ENCODE results near the gene KMO.

KMO gene

GRCh38 chr1:241593186-241593585 is 61.0 kb downstream of the KMO start:
- Histone ChIP-seq H3K36me3 (ENCODE audit: insufficient read depth, low read length) (no peaks in the 10 kb centered on the region), H3K4me1 (ENCODE audit: insufficient read depth, low read length) (no peaks in the 10 kb centered on the region), H3K27ac (ENCODE audit: low read length) (no peak overlapping the region), H2AFZ (ENCODE audit: low read depth, low read length) (no peak overlapping the region), H3K9me3 (ENCODE audit: insufficient read depth, low read length, severe bottlenecking) (no peaks in the 10 kb centered on the region), H3K27me3 (ENCODE audit: insufficient read depth, low read length, poor library complexity) (no peaks in the 10 kb centered on the region), H3K9ac (ENCODE audit: low read depth, low read length) (no peak overlapping the region), H3K4me2 (ENCODE audit: insufficient read depth, low read length) (no peak overlapping the region), H3K79me2 (ENCODE audit: insufficient read depth, low read length) (no peaks in the 10 kb centered on the region), H3K4me3 (ENCODE audit: low read depth in 1 of 2, low read length in 2 of 2) (no peak overlapping the region), H4K20me1 (ENCODE audit: insufficient read depth, low read length) (no peaks in the 10 kb centered on the region)
- no peak for ATAC-seq (ENCODE audit: insufficient read depth, low read depth)
- TF ChIP-seq CTCF (IDR thresholded peaks at IDR 0.05; ENCODE audit: borderline replicate concordance, extremely low read depth, low read length, poor library complexity, severe bottlenecking) = no peak
- no peak for TF ChIP-seq EZH2 (IDR thresholded peaks at IDR 0.05; ENCODE audit: borderline replicate concordance, low read depth, low read length, severe bottlenecking)
- no peak for DNase-seq

GRCh38 chr1:241596633-241597032 is 64.5 kb downstream of the KMO start:
- H3K79me2 ChIP-seq (ENCODE audit: insufficient read depth, low read length) = no peaks in the 10 kb centered on the region
- no peaks in the 10 kb centered on the region for H3K27me3 ChIP-seq (ENCODE audit: insufficient read depth, low read length, poor library complexity)
- H3K9ac ChIP-seq (ENCODE audit: low read depth, low read length) = no peak overlapping the region
- DNase-seq (no peak), ATAC-seq (ENCODE audit: insufficient read depth, low read depth) (no peak)
- H4K20me1 ChIP-seq (ENCODE audit: insufficient read depth, low read length) = no peaks in the 10 kb centered on the region
- H3K36me3 ChIP-seq (ENCODE audit: insufficient read depth, low read length) = no peaks in the 10 kb centered on the region
- no peak overlapping the region for H3K27ac ChIP-seq (ENCODE audit: low read length)
- no peaks in the 10 kb centered on the region for H3K9me3 ChIP-seq (ENCODE audit: insufficient read depth, low read length, severe bottlenecking)
- no peak overlapping the region for H2AFZ ChIP-seq (ENCODE audit: low read depth, low read length)
- TF ChIP-seq CTCF (IDR thresholded peaks at IDR 0.05; ENCODE audit: borderline replicate concordance, extremely low read depth, low read length, poor library complexity, severe bottlenecking) = no peak
- no peak for TF ChIP-seq EZH2 (IDR thresholded peaks at IDR 0.05; ENCODE audit: borderline replicate concordance, low read depth, low read length, severe bottlenecking)
- no peak overlapping the region for H3K4me3 ChIP-seq (ENCODE audit: low read depth in 1 of 2, low read length in 2 of 2)
- no peaks in the 10 kb centered on the region for H3K4me1 ChIP-seq (ENCODE audit: insufficient read depth, low read length)
- H3K4me2 ChIP-seq (ENCODE audit: insufficient read depth, low read length) = no peak overlapping the region

GRCh38 chr1:241598249-241598648 is 66.1 kb downstream of the KMO start:
- Histone ChIP-seq H3K9ac (ENCODE audit: low read depth, low read length) (no peak overlapping the region), H3K27ac (ENCODE audit: low read length) (no peak overlapping the region), H3K27me3 (ENCODE audit: insufficient read depth, low read length, poor library complexity) (no peaks in the 10 kb centered on the region), H3K79me2 (ENCODE audit: insufficient read depth, low read length) (no peaks in the 10 kb centered on the region), H3K4me1 (ENCODE audit: insufficient read depth, low read length) (no peaks in the 10 kb centered on the region), H3K9me3 (ENCODE audit: insufficient read depth, low read length, severe bottlenecking) (no peaks in the 10 kb centered on the region), H3K36me3 (ENCODE audit: insufficient read depth, low read length) (no peaks in the 10 kb centered on the region), H4K20me1 (ENCODE audit: insufficient read depth, low read length) (no peaks in the 10 kb centered on the region), H2AFZ (ENCODE audit: low read depth, low read length) (no peak overlapping the region), H3K4me2 (ENCODE audit: insufficient read depth, low read length) (no peak overlapping the region), H3K4me3 (ENCODE audit: low read depth in 1 of 2, low read length in 2 of 2) (no peak overlapping the region)
- DNase-seq (no peak), ATAC-seq (ENCODE audit: insufficient read depth, low read depth) (no peak)
- TF ChIP-seq CTCF (IDR thresholded peaks at IDR 0.05; ENCODE audit: borderline replicate concordance, extremely low read depth, low read length, poor library complexity, severe bottlenecking) (no peak), EZH2 (IDR thresholded peaks at IDR 0.05; ENCODE audit: borderline replicate concordance, low read depth, low read length, severe bottlenecking) (no peak)

GRCh38 chr1:241600496-241600901 is 68.3 kb downstream of the KMO start:
- Histone ChIP-seq H3K79me2 (ENCODE audit: insufficient read depth, low read length) (no peaks in the 10 kb centered on the region), H3K4me1 (ENCODE audit: insufficient read depth, low read length) (no peaks in the 10 kb centered on the region), H3K4me3 (ENCODE audit: low read depth in 1 of 2, low read length in 2 of 2) (no peak overlapping the region), H3K4me2 (ENCODE audit: insufficient read depth, low read length) (no peak overlapping the region), H3K9ac (ENCODE audit: low read depth, low read length) (no peak overlapping the region), H3K27me3 (ENCODE audit: insufficient read depth, low read length, poor library complexity) (no peaks in the 10 kb centered on the region), H4K20me1 (ENCODE audit: insufficient read depth, low read length) (no peaks in the 10 kb centered on the region), H3K36me3 (ENCODE audit: insufficient read depth, low read length) (no peaks in the 10 kb centered on the region; the same call in 1 of the 2 replicates), H3K27ac (ENCODE audit: low read length) (no peak overlapping the region), H3K9me3 (ENCODE audit: insufficient read depth, low read length, severe bottlenecking) (no peaks in the 10 kb centered on the region), H2AFZ (ENCODE audit: low read depth, low read length) (no peak overlapping the region)
- no peak for TF ChIP-seq EZH2 (IDR thresholded peaks at IDR 0.05; ENCODE audit: borderline replicate concordance, low read depth, low read length, severe bottlenecking)
- no peak for TF ChIP-seq CTCF (IDR thresholded peaks at IDR 0.05; ENCODE audit: borderline replicate concordance, extremely low read depth, low read length, poor library complexity, severe bottlenecking)
- DNase-seq = no peak
- ATAC-seq (ENCODE audit: insufficient read depth, low read depth) = no peak

Measured in DND-41 (cell line).